Measurements from ENCODE around the gene LKAAEAR1. TPM values are rescaled to one million over a fixed set of nuclear protein-coding genes. Genes with fewer than 3 reads are reported as not detected.
A peak's percentile ranks its signal among the peaks of the same experiment; 100 is the strongest.

The LKAAEAR1 gene
- total RNA-seq, 4 donors from 2014 or later: not detected

DNA sequence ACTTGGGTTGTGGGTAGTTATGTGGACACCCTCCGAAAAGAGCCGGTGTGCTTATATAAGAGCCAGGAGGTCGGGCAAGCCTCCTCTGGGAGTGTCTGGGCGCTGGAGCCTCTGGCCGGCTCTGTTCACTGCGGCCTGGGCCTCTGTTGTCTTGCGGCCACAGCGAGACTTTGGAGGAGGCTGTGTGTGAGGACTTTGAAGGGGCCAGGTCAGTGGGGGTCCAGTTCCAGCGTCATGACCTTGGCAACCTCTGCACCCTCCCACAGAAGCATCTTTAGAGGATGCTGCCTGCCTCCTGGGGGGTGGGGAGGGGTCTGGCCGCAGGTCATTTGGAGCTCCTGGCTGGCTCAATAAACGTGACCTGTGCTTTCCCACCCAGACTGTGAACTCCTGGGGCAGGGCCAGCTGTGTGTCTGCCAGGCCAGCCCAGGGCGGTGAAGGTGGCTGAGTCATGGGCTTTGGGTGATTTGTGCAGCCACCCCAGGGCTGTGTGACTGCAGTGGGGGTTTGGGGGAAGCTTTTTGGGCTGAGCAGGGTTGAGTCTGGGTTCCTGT lies 20.0 kb downstream of the LKAAEAR1 start:
- no peak for DNase-seq
- Histone ChIP-seq H3K4me3 (peak overlapping the region; percentile 72 to 99 (median 76)), H3K27me3 (no peaks in the 10 kb centered on the region), H3K27ac (peak overlapping the region in 3 of 4 donors; percentile 62 to 77 (median 66)), H3K4me1 (peaks cover 10 to 24% of the 10 kb centered on the region in 2 donors), H3K9me3 (no peaks in the 10 kb centered on the region), H3K36me3 (no peaks in the 10 kb centered on the region)
- in situ Hi-C loops (cut with MboI; ENCODE audit: low sequenced_read_pairs in 4 of 4): no loop called here
- TF ChIP-seq POLR2A (IDR thresholded peaks at IDR 0.05): no peak
- TF ChIP-seq, protein P1, sequence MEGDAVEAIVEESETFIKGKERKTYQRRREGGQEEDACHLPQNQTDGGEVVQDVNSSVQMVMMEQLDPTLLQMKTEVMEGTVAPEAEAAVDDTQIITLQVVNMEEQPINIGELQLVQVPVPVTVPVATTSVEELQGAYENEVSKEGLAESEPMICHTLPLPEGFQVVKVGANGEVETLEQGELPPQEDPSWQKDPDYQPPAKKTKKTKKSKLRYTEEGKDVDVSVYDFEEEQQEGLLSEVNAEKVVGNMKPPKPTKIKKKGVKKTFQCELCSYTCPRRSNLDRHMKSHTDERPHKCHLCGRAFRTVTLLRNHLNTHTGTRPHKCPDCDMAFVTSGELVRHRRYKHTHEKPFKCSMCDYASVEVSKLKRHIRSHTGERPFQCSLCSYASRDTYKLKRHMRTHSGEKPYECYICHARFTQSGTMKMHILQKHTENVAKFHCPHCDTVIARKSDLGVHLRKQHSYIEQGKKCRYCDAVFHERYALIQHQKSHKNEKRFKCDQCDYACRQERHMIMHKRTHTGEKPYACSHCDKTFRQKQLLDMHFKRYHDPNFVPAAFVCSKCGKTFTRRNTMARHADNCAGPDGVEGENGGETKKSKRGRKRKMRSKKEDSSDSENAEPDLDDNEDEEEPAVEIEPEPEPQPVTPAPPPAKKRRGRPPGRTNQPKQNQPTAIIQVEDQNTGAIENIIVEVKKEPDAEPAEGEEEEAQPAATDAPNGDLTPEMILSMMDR (IDR thresholded peaks at IDR 0.05 in 4 of 5, conservative IDR thresholded peaks at IDR 0.05 in 1 of 5): no peak
- ATAC-seq: no peak
- intact Hi-C loops (cut with DNase I; ENCODE audit: low total_unique reads): loop anchor here (5.0 to 10.0 kb wide), 2 partner anchors 107 to 439 kb away; partner anchors contain the start of genes GMEB2 and UCKL1

DNA sequence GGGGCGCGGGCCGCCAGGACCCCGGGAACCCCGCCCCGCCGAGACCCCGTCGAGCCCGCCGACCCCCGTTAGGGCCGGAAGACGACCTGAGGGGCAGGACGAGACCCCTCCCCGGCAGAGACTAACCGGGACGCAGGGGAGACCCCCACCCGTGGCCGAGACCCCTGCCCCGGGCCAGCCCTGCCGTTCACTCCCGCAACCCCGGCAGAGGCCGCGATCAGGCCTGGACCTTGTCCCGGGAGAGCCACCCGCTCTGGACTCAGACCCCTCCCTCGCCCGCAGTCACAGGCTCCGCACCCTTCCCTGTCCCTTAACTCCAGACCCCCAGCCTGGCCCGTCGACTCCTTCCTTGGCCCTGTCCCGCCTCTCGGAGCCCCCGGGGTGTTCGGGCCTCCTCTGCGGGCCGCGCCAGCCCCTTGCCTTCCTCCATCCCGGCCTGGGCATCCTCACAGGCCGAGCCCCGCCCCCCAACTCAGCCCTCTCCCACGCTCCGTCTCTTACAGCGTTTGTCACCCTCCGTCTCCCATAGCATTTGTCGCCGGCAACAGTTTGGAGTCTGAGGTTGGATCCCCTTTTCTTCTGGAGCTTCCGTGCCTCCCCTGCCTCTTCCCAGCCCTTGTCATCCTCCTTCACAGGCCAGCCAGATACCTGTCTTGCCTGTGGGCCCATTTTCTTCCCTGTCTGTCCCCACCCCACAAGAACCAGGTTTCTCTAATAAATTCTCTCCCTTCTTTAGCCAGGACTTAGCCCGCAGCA lies 20.6 kb downstream of the LKAAEAR1 start:
- no peaks in the 10 kb centered on the region for H3K27me3 ChIP-seq
- intact Hi-C loops (cut with DNase I; ENCODE audit: low total_unique reads): loop anchor here (2.0 to 10.0 kb wide), 3 partner anchors 81 to 439 kb away; partner anchors contain the start of genes GMEB2 and UCKL1
- H3K27ac ChIP-seq: peak overlapping the region; percentile 62 to 91 (median 72)
- no peak for DNase-seq
- H3K4me1 ChIP-seq: peaks cover 10 to 24% of the 10 kb centered on the region in 2 donors
- no peaks in the 10 kb centered on the region for H3K9me3 ChIP-seq
- TF ChIP-seq, protein P1 (IDR thresholded peaks at IDR 0.05 in 4 of 5, conservative IDR thresholded peaks at IDR 0.05 in 1 of 5): no peak
- no peak for TF ChIP-seq POLR2A (IDR thresholded peaks at IDR 0.05)
- H3K36me3 ChIP-seq: no peaks in the 10 kb centered on the region
- in situ Hi-C loops (cut with MboI; ENCODE audit: low sequenced_read_pairs in 4 of 4): no loop called here
- H3K4me3 ChIP-seq: peak overlapping the region; percentile 72 to 99 (median 76)
- peak in 1 of 2 donors; percentile 18 for ATAC-seq

DNA sequence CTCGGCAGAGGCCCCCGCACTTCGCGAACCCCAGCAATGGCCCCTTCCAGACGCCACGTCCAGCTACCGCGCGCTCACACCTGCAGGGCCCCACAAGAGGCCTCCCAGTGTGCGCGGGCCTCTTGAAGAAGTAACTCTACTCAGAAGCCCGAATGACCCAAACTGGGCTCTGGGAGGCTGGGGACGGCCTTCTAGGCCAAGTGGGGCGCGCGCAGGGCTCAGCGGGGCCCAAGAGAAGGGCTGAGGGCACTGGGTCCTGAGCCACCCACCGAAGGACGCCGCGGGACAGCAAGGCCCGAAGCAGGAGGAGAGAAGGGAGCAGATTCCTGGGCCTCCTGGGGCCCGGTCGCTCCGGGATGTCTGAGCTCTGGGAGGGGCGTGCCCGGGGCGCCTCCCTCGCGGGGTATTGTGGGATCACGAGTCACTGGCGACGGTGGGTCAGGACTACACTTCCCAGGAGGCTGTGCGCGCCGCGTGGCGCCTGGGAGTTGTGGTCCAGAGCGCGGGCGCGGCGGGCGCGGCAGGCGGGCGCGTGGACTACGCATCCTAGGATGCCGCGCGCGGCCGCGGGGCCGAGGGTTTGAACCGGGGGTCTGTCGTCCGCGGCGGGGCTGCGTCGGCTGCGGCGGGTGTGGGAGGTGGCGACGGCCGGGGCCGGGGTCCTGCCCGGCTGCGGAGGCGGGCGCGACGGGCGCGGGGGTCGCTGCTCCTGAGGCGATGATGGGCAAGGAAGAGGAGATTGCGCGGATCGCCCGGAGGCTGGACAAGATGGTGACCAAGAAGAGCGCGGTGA lies 21.4 kb downstream of the LKAAEAR1 start, which contains the start of gene TCEA2:
TCEA2 (plus strand) TSS at position 603 of the 793 bp plus-strand sequence; CDS start at position 718, 115 bp downstream.
- in situ Hi-C loops (cut with MboI; ENCODE audit: low sequenced_read_pairs in 4 of 4): no loop called here
- TF ChIP-seq POLR2A (IDR thresholded peaks at IDR 0.05): peak; percentile 63
- TF ChIP-seq, protein P1 (IDR thresholded peaks at IDR 0.05 in 4 of 5, conservative IDR thresholded peaks at IDR 0.05 in 1 of 5): no peak
- peak; percentile 93 to 94 for DNase-seq

DNA sequence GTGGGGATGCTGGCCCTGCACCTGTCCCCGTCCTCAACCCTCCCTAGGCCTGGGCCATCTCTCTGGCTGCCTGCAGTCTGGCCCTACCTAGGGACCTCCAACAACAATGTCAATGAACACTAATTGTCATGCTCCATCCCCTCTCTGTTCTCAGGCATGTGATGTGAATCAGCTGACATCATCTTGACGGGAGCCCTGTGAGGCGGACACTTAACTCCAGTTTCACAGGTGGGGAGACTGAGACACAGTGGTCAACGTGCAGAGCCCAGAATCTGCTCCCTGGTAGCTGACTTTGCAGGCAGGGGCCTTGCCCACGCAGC lies 22.0 kb downstream of the LKAAEAR1 start:
- H3K36me3 ChIP-seq: no peaks in the 10 kb centered on the region
- TF ChIP-seq, protein P1 (IDR thresholded peaks at IDR 0.05 in 4 of 5, conservative IDR thresholded peaks at IDR 0.05 in 1 of 5): no peak
- TF ChIP-seq POLR2A (IDR thresholded peaks at IDR 0.05): no peak
- peak overlapping the region; percentile 72 to 99 (median 74) for H3K4me3 ChIP-seq
- no peaks in the 10 kb centered on the region for H3K9me3 ChIP-seq
- DNase-seq (no peak), ATAC-seq (peak in 1 of 2 donors; percentile 6)
- in situ Hi-C loops (cut with MboI; ENCODE audit: low sequenced_read_pairs in 4 of 4) (no loop called here), intact Hi-C loops (cut with DNase I; ENCODE audit: low total_unique reads) (loop anchor here (1.0 to 10.0 kb wide), 4 partner anchors 21 to 437 kb away; partner anchors contain the start of genes GMEB2 and UCKL1)
- no peaks in the 10 kb centered on the region for H3K27me3 ChIP-seq
- H3K27ac ChIP-seq: peak overlapping the region; percentile 70 to 91 (median 78)
- H3K4me1 ChIP-seq: peaks cover 10 to 24% of the 10 kb centered on the region in 2 donors

More for the DNA sequence above, 21.4 kb downstream of the LKAAEAR1 start, which contains the start of gene TCEA2:
- Histone ChIP-seq H3K4me3 (peak within 1 kb of the TSS; percentile 72 to 99 (median 76)), H3K9me3 (no peaks in the 10 kb centered on the region), H3K27ac (peak within 1 kb of the TSS; percentile 70 to 91 (median 79)), H3K36me3 (no peaks in the 10 kb centered on the region), H3K27me3 (no peaks in the 10 kb centered on the region), H3K4me1 (peaks cover 10 to 24% of the 10 kb centered on the region in 2 donors)
- ATAC-seq: peak; percentile 94
- intact Hi-C loops (cut with DNase I; ENCODE audit: low total_unique reads): loop anchor here (1.0 to 10.0 kb wide), 4 partner anchors 21 to 438 kb away; partner anchors contain the start of genes GMEB2 and UCKL1
